CD4-positive, alpha-beta T cell treated with Interleukin-12 subunit alpha and Interleukin-12 subunit beta, for 1 hour (primary cell): ENCODE results near the gene SEMA5A.
"Not testable (repeated sequence)": the region's sequence is repeated elsewhere in the genome, so short reads cannot be mapped to it uniquely, and the experiment has no call there.

Experiments used
- DNase-seq: peaks from one replicate; pipeline ENCODE4 v3.0.0-alpha.2; 2020

The SEMA5A gene

GRCh38 chr5:9438596-9439354, 107.1 kb downstream of the SEMA5A start:
- DNase-seq, result no peak

- no peak for DNase-seq
These were observed 108.1 kb downstream of the SEMA5A start for GRCh38 chr5:9437741-9438240.

- no peak for DNase-seq
These were observed 114.2 kb downstream of the SEMA5A start for GRCh38 chr5:9431496-9432258.

- DNase-seq, result no peak
These were observed 114.8 kb downstream of the SEMA5A start for GRCh38 chr5:9431151-9431495.

- no peak for DNase-seq
These were observed 115.6 kb downstream of the SEMA5A start for GRCh38 chr5:9430306-9430705.

- no peak for DNase-seq
These were observed 116.1 kb downstream of the SEMA5A start for GRCh38 chr5:9429691-9430215.

GRCh38 chr5:9428272-9428671, 117.6 kb downstream of the SEMA5A start:
- no peak for DNase-seq

- DNase-seq, result no peak
These were observed 120.2 kb downstream of the SEMA5A start for GRCh38 chr5:9425710-9426109.

- no peak for DNase-seq
These were observed 122.3 kb downstream of the SEMA5A start for GRCh38 chr5:9423571-9423970.

GRCh38 chr5:9421884-9422283, 124.0 kb downstream of the SEMA5A start:
- DNase-seq, result no peak

- no peak for DNase-seq
These were observed 126.1 kb downstream of the SEMA5A start for GRCh38 chr5:9419794-9420193.

- DNase-seq, result no peak
These were observed 130.3 kb downstream of the SEMA5A start for GRCh38 chr5:9415566-9415965.

- no peak for DNase-seq
These were observed 130.8 kb downstream of the SEMA5A start for GRCh38 chr5:9415091-9415490.

GRCh38 chr5:9411142-9411541, 134.7 kb downstream of the SEMA5A start:
- DNase-seq, result no peak

- no peak for DNase-seq
These were observed 136.4 kb downstream of the SEMA5A start for GRCh38 chr5:9409413-9409960.

GRCh38 chr5:9408964-9409363, 136.9 kb downstream of the SEMA5A start:
- DNase-seq, result no peak

- no peak for DNase-seq
These were observed 140.6 kb downstream of the SEMA5A start for GRCh38 chr5:9405196-9405754.

- DNase-seq, result no peak
These were observed 143.9 kb downstream of the SEMA5A start for GRCh38 chr5:9401786-9402472.

- not testable (repeated sequence) for DNase-seq
These were observed 146.1 kb downstream of the SEMA5A start for GRCh38 chr5:9399783-9400182.

- DNase-seq, result no peak
These were observed 146.8 kb downstream of the SEMA5A start for GRCh38 chr5:9399094-9399493.

GRCh38 chr5:9398227-9398626, 147.6 kb downstream of the SEMA5A start:
- no peak for DNase-seq

- no peak for DNase-seq
These were observed 149.5 kb downstream of the SEMA5A start for GRCh38 chr5:9396285-9396770.

GRCh38 chr5:9395706-9396105, 150.2 kb downstream of the SEMA5A start:
- DNase-seq, result no peak
